ENCODE measurements around the gene PIGZ.

The PIGZ gene

GRCh38 chr3:196916995-196917394 lies 51.6 kb downstream of the PIGZ start:
- TF ChIP-seq CTCF (conservative IDR thresholded peaks at IDR 0.05) (no peak), ZFX (IDR thresholded peaks at IDR 0.05) (no peak)
- no peak overlapping the region for H3K27ac ChIP-seq

GRCh38 chr3:196916221-196916620 lies 52.4 kb downstream of the PIGZ start:
- no peak overlapping the region for H3K27ac ChIP-seq
- TF ChIP-seq ZFX (IDR thresholded peaks at IDR 0.05), result no peak
- no peak for TF ChIP-seq CTCF (conservative IDR thresholded peaks at IDR 0.05)

- no peak overlapping the region for H3K27ac ChIP-seq
- no peak for TF ChIP-seq ZFX (IDR thresholded peaks at IDR 0.05)
- no peak for TF ChIP-seq CTCF (conservative IDR thresholded peaks at IDR 0.05)
Observed at GRCh38 chr3:196915375-196915774, 53.3 kb downstream of the PIGZ start.

GRCh38 chr3:196914866-196915265 lies 53.8 kb downstream of the PIGZ start:
- H3K27ac ChIP-seq, result no peak overlapping the region
- TF ChIP-seq CTCF (conservative IDR thresholded peaks at IDR 0.05) (no peak), ZFX (IDR thresholded peaks at IDR 0.05) (no peak)

GRCh38 chr3:196903740-196904139 lies 64.9 kb downstream of the PIGZ start:
- no peak for TF ChIP-seq CTCF (conservative IDR thresholded peaks at IDR 0.05)
- TF ChIP-seq ZFX (IDR thresholded peaks at IDR 0.05), result no peak

GRCh38 chr3:196902296-196902695 lies 66.3 kb downstream of the PIGZ start:
- no peak overlapping the region for H3K27ac ChIP-seq
- TF ChIP-seq ZFX (IDR thresholded peaks at IDR 0.05), result no peak
- TF ChIP-seq CTCF (conservative IDR thresholded peaks at IDR 0.05), result no peak

More at GRCh38 chr3:196903740-196904139, 64.9 kb downstream of the PIGZ start:
- no peak overlapping the region for H3K27ac ChIP-seq

- H3K27ac ChIP-seq, result no peak overlapping the region
- no peak for TF ChIP-seq ZFX (IDR thresholded peaks at IDR 0.05)
- no peak for TF ChIP-seq CTCF (conservative IDR thresholded peaks at IDR 0.05)
Observed at GRCh38 chr3:196901768-196902167, 66.9 kb downstream of the PIGZ start.

Data from C4-2B (cell line).